Fibroblast of upper back skin (primary cell): Measurements from ENCODE around the gene GSN.

ENCODE experiments used
- DNase-seq: peaks from one replicate; pipeline ENCODE4 v3.0.0-alpha.2; 2013

Gene GSN

GRCh38 chr9:121357011-121357410, 89.0 kb downstream of the GSN start:
- no peak for DNase-seq

- DNase-seq = no peak
Observed at GRCh38 chr9:121358751-121359150, 90.8 kb downstream of the GSN start.

GRCh38 chr9:121359351-121360294, 91.7 kb downstream of the GSN start:
- peak; percentile 29 for DNase-seq

GRCh38 chr9:121360601-121361374, 92.8 kb downstream of the GSN start:
- peak; percentile 86 for DNase-seq

- DNase-seq = peak; percentile 89
Observed at GRCh38 chr9:121362813-121363621, 95.1 kb downstream of the GSN start.

- no peak for DNase-seq
Observed at GRCh38 chr9:121363622-121363961, 95.6 kb downstream of the GSN start.

- DNase-seq = no peak
Observed at GRCh38 chr9:121364077-121364476, 96.1 kb downstream of the GSN start.

GRCh38 chr9:121364886-121365285, 96.9 kb downstream of the GSN start:
- no peak for DNase-seq

GRCh38 chr9:121365564-121365963, 97.6 kb downstream of the GSN start:
- no peak for DNase-seq

GRCh38 chr9:121366611-121367192, 98.7 kb downstream of the GSN start:
- no peak for DNase-seq

GRCh38 chr9:121367306-121368137, 99.6 kb downstream of the GSN start:
- DNase-seq = peak; percentile 22

GRCh38 chr9:121368138-121368522, 100.2 kb downstream of the GSN start:
- DNase-seq = no peak

- no peak for DNase-seq
Observed at GRCh38 chr9:121368745-121369144, 100.8 kb downstream of the GSN start.

GRCh38 chr9:121369595-121370265, 101.8 kb downstream of the GSN start, which contains the start of gene STOM:
STOM (minus strand) TSS chr9:121370250; CDS start chr9:121370187, 63 bp downstream.
- peak; percentile 76 for DNase-seq

- no peak for DNase-seq
Observed at GRCh38 chr9:121371495-121372061, 103.6 kb downstream of the GSN start.

- DNase-seq = peak; percentile 20
Observed at GRCh38 chr9:121372239-121373010, 104.5 kb downstream of the GSN start.

GRCh38 chr9:121373011-121373729, 105.2 kb downstream of the GSN start:
- peak; percentile 18 for DNase-seq

GRCh38 chr9:121376214-121376830, 108.4 kb downstream of the GSN start:
- no peak for DNase-seq

- DNase-seq = peak; percentile 39
Observed at GRCh38 chr9:121380846-121381245, 112.9 kb downstream of the GSN start.
